Measurements from ENCODE around the gene ZCCHC24.

DNA sequence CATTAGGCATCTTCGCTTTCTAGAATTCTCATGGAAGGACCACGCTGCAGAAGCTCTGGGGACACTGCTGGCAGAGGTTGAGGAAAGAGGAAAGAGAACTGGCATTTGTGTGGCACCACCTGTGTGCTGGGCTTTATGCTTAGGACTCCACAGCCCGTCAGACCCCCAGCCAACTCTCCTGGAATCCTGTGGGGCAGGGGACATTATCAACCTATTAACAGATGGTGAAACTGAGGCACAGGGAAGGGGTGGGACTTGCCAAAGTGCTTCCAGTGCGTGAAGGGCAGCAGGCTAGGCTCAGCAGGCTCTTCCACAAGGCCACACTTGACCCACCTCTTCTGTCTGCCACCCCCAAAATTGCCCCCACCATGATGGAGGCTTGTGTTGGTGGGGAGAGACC lies 46.8 kb downstream of the ZCCHC24 start:
- TF ChIP-seq, protein P1, sequence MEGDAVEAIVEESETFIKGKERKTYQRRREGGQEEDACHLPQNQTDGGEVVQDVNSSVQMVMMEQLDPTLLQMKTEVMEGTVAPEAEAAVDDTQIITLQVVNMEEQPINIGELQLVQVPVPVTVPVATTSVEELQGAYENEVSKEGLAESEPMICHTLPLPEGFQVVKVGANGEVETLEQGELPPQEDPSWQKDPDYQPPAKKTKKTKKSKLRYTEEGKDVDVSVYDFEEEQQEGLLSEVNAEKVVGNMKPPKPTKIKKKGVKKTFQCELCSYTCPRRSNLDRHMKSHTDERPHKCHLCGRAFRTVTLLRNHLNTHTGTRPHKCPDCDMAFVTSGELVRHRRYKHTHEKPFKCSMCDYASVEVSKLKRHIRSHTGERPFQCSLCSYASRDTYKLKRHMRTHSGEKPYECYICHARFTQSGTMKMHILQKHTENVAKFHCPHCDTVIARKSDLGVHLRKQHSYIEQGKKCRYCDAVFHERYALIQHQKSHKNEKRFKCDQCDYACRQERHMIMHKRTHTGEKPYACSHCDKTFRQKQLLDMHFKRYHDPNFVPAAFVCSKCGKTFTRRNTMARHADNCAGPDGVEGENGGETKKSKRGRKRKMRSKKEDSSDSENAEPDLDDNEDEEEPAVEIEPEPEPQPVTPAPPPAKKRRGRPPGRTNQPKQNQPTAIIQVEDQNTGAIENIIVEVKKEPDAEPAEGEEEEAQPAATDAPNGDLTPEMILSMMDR (IDR thresholded peaks at IDR 0.05; ENCODE audit: low read length): no peak
- no peak for TF ChIP-seq EZH2 (IDR thresholded peaks at IDR 0.05; ENCODE audit: borderline replicate concordance, low read length)
